GM18520 (cell line): ENCODE data around the gene RNF40.
"Not testable (repeated sequence)": the region's sequence is repeated elsewhere in the genome, so short reads cannot be mapped to it uniquely, and the experiment has no call there.

ENCODE experiments used
- ATAC-seq: cut with Tn5 transposase; IDR thresholded peaks from one replicate; pipeline ENCODE4 v1.9.1; 2021; ENCODE audit not compliant: unreplicated experiment

RNF40 gene

DNA sequence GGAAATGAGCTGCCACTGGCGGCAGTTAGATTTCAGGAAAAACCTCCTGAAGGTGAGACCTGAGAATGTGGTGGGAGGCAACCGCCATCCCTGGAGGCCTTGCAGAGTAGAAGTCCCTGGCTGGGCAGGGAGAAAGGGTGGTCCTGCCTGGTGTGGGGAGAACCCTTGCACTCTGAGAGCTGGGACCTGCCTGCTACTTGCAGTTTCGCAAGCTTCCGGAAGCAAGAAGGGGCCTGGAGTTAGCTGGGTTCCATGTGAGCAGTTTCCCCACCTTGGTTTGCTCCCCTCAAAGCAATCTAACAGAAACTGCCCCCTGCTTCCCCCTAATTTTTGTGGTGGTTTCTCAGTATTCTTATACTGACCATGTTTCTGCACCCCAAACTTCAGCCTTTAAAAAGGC lies 18.4 kb downstream of the RNF40 start:
- no peak for ATAC-seq

- no peak for ATAC-seq
Observed at GRCh38 chr16:30782486-30783279, 20.6 kb downstream of the RNF40 start.

- no peak for ATAC-seq
Observed at GRCh38 chr16:30783280-30784109, 21.4 kb downstream of the RNF40 start.

- ATAC-seq = no peak
Observed at GRCh38 chr16:30784215-30784614, 22.1 kb downstream of the RNF40 start.

DNA sequence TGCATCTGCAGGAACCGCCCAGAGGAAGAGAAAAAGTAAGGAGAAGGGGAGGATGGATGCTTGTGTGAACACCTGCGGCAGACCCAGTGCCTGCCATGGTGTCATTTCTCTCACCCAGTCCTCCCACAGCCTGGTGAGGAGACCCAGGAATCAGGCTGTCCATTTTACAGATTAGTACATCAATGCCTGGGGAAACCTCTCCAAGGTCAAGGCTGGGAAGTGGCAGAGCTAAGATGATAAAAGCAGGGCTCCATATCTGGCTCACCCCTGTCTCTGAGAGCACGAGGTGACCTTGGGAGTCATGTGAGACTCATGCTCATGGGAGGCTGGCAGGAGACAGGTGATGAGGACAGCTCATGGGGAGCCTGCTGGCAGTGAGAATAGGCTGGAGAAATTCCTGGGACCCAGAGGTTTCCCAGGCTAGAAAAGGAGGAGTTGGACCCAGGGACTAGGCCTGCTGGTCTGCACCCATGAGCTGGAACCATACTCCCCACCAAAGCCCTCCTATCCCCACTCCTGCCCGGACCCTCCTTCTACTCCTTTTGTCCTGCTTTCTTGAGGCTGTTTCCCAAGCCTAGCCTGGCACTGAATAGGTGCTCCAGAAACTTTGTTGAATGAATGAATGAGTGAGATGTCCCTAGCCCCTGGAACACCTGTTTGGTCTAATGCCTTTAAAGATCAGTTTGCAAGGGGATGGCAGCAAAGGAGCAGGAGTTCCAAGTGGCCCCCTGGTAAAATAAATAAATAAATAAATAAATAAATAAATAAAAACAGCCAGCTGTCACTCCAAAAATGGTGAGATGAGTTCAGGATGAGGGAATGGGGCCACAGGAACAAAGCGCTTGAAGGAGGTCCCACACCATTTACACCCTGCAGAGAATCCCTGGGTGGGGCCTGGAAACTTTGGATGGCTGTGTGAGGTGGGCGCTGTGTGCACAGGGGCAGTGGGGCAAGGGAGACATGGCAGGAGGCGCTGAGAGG lies 23.3 kb downstream of the RNF40 start:
- ATAC-seq = no peak

DNA sequence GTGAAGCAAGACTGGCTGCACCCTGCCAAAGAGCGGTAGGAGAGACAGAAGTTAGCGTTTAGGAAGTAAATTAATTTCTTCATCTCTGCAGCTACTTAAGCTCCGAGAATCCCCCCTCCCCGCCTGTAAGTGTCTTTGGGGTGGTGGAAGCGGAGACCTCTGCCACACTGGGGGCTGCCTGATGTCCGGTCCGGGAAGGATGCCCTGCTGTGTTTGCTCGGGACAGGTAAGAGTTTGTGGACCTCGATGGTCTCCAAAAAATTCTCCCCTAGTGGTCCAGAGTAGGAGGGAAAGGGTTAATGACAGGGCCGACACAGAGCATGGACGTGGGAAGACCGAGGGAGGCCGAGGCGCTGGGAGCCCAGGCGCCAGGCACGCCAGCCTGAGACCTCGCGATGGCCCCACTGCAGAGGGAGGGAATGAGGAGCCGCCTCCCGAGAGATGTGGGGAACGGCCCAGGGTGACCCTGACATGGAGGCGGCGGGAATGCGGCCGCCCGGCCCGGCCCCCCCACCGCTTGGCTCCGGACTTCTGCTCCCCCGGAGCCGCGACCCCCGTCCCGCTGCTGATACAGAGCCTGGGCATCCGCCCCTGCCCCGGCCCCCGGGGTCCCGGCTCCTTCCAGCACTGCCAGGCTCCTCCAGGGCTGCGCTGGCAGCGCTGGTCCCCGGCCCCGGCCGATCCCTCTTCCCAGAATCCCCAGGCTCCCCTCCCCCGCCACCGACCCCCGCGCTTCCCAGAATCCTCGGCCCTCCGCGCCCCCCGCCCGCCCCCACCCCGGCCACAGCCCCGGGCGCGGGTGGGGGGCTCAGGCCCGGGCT lies 24.2 kb downstream of the RNF40 start:
- no peak for ATAC-seq

GRCh38 chr16:30786936-30787612 lies 25.0 kb downstream of the RNF40 start, which contains the start of gene ZNF629:
TSS of gene ZNF629 (minus strand) at chr16:30787205. CDS start at chr16:30784482, 2,723 bp downstream.
- ATAC-seq = no peak

- ATAC-seq = no peak
Observed at GRCh38 chr16:30787613-30788378, 25.7 kb downstream of the RNF40 start.

- no peak for ATAC-seq
Observed at GRCh38 chr16:30793508-30794069, 31.5 kb downstream of the RNF40 start.

DNA sequence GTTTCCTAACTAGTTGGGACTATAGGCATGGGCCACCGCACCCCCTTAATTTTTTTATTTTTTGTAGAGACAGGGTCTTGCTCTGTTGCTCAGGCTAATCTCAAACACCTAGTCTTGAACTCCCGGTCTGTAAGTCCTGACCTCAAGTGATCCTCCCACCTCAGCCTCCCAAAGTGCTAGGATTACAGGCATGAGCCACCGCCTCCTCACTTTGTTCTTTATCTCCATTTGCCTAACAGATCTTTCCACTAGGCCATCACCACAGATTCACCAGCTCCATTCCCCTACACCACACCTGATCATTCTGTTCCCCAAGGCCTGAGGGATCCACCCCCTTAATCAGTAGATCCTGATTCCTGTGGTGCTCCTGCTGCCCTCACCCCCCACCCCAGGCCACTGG lies 32.5 kb downstream of the RNF40 start:
- ATAC-seq = no peak

DNA sequence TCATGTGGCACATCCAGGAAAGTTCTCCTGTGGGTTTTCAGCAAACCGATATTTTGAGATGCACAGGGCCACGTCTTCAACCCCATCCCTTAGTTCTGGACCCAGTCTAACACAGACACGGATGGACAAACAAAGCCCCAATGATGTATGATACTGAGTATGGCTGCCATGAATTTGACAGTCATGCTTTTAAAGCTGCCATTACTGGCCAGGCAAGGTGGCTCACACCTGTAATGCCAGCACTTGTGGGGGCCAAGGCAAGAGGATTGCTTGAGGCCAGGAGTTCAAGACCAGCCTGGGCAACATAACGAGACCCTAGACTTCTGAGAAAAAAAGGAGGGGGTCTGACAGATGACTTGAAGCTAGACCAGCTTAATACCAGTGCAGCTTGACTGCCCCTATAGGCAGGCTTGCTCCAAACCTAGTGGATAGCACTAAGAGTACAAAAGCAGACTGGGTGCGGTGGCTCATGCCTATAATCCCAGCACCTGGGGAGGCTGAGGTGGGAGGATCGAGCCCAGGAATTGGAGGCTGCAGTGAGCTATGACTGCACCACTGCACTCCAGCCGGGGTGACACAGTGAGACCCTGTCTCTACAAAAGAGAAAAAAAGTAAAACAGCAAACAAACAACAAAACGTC lies 35.7 kb downstream of the RNF40 start:
- ATAC-seq = no peak

- no peak for ATAC-seq
Observed at GRCh38 chr16:30802936-30803335, 40.8 kb downstream of the RNF40 start.

GRCh38 chr16:30805056-30805369 lies 42.9 kb downstream of the RNF40 start:
- no peak for ATAC-seq

GRCh38 chr16:30805370-30806169 lies 43.4 kb downstream of the RNF40 start:
- no peak for ATAC-seq

DNA sequence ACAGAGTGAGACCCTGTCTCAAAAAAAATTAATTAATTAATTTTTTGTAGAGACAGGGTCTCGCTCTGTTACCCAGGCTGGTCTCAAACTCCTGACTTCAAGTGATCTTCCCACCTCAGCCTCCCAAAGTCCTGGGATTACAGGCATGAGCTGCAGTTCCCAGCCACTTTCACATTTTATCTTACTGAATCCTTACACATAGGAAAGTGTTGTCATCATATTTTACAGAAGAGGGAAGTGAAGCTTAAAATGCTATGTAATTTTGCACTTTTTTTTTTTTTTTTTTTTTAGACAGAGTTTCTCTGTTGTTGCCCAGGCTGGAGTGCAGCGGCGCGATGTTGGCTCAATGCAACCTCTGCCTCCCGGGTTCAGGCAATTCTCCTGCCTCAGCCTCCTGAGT lies 46.0 kb downstream of the RNF40 start:
- no peak for ATAC-seq

DNA sequence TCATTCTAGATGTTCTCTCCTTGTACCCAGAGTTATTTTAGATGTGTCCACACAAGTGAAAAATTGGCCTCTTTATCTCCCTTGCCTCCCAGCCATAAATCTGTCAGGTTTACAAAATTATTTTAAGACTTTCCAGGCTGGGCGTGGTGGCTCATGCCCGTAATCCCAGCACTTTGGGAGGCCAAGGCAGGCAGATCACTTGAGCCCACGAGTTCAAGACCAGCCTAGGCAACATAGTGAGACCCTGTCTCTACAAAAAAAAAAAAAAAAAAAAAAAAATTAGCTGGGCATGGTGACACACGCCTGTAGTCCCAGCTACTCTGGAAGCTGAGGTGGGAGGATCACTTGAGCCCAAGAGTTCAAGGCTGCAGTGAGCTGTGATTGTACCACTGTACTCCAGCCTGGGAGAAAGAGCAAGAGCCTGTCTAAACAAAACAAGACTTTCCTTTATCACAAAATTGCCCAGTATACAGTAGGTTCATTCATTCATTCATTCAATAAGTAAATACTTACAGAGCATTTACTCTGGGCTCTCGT lies 46.8 kb downstream of the RNF40 start:
- ATAC-seq = not testable (repeated sequence)

DNA sequence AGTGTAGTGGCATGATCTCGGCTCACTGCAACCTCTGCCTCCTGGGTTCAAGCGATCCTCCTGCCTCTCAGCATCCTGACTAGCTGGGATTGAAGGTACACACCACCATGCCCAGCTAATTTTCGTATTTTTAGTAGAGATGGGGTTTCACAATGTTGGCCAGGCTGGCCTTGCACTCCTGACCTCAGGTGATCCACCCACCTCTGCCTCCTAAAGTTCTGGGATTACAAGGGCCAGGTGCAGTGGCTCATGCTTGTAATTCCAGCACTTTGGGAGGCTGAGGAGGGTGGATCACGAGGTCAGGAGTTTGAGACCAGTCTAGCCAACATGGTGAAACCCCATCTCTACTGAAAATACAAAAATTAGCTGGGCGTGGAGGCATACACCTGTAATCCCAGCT lies 47.6 kb downstream of the RNF40 start:
- ATAC-seq = not testable (repeated sequence)
